Transverse colon (tissue), 4 donors: ENCODE results near the gene CMBL. TPM values are rescaled to one million over a fixed set of nuclear protein-coding genes. Genes with fewer than 3 reads are reported as not detected.

Experiments used
- DNase-seq: peaks from one replicate; pipeline ENCODE4 v3.0.0-alpha.2; 2019
- H3K27ac ChIP-seq, 4 donors: fragments of 200-600 bp; sonication (generic); 2 replicates each; pipeline ENCODE4 v1.5.1; 2016 to 2018; ENCODE audit warnings: inconsistent platforms in 4 of 4
- H3K27me3 ChIP-seq: fragments of 200-600 bp; sonication (generic); 2 replicates; pipeline ENCODE4 v1.5.1; 2017; ENCODE audit warnings: inconsistent platforms
- H3K36me3 ChIP-seq, 4 donors: fragments of 200-600 bp; sonication (generic); 2 replicates each; pipeline ENCODE4 v1.5.1; 2017 to 2019; ENCODE audit warnings: inconsistent platforms in 4 of 4
- H3K4me1 ChIP-seq, 4 donors: fragments of 200-600 bp; sonication (generic); 2 replicates each; pipeline ENCODE4 v1.5.1; 2017 to 2020; ENCODE audit warnings: inconsistent platforms in 4 of 4
- H3K4me3 ChIP-seq, 4 donors: fragments of 200-600 bp; sonication (generic); 1 replicate in 1 of 4; 2 replicates in 3 of 4; pipeline versions ENCODE4 v1.5.1 to v1.6.1; 2017 to 2019; ENCODE audit warnings: inconsistent platforms in 4 of 4
- H3K9me3 ChIP-seq, 2 donors: fragments of 200-600 bp; sonication (generic); 2 replicates each; pipeline ENCODE4 v1.5.1; 2017 to 2019; ENCODE audit warnings: inconsistent platforms in 2 of 2
- CTCF ChIP-seq, 5 experiments: fragments of 200-600 bp in 3 of 5; fragments of 450-650 bp in 2 of 5; sonication (generic) in 3 of 5; IDR thresholded peaks; 1 replicate in 2 of 5; 2 replicates in 3 of 5; pipeline ENCODE4 v1.5.1; 2016 to 2017; ENCODE audit warnings: antibody characterized with exemption in 5 of 5, inconsistent platforms in 3 of 5, mild to moderate bottlenecking in 2 of 5, moderate library complexity in 1 of 5
- EP300 ChIP-seq: sonication (generic); formaldehyde crosslinking; IDR thresholded peaks from one replicate; pipeline ENCODE4 v1.6.1; 2017; ENCODE audit warnings: antibody characterized with exemption, low read depth
- POLR2A ChIP-seq: fragments of 450-650 bp; IDR thresholded peaks from one replicate; pipeline ENCODE4 v1.6.1; 2016; ENCODE audit warnings: antibody characterized with exemption, mild to moderate bottlenecking, moderate library complexity
- POLR2AphosphoS5 ChIP-seq, 3 donors: sonication (generic); formaldehyde crosslinking; IDR thresholded peaks; one replicate each; pipeline ENCODE4 v1.6.1; 2016; ENCODE audit warnings: antibody characterized with exemption in 3 of 3
- WGBS, 2 donors: methylation state at CpG; one replicate each; pipeline ENCODE4 v1.1.5; 2018; ENCODE audit warnings: low coverage in 1 of 2; 5-methylcytosine and 5-hydroxymethylcytosine counted together
- in situ Hi-C, 4 donors: fragments of 200-750 bp; cut with MboI; loops; one replicate each; pipeline versions ENCODE4 v1.15.0 to v1.15.1; 2017; ENCODE audit warnings: low sequenced_read_pairs in 3 of 4, low pct_ligation_motif_present in 1 of 4, low pct_unique_long_range_greater_than_20kb in 1 of 4
- intact Hi-C: fragments of 100-400 bp; cut with DNase I; formaldehyde crosslinking; loops from one replicate; pipeline ENCODE4 v1.15.1; 2023; ENCODE audit warnings: low total_unique reads
- total RNA-seq, 4 donors: library from RNA; depleted of rRNA; stranded (reverse); fragments of >200 nt; gene quantifications; one replicate each; pipeline ENCODE4 v1.1.0, GENCODE V29; 2016

Gene CMBL
- total RNA-seq, 4 donors from 2014 or later: 36.6 to 87.6 (median 60.9) TPM

DNA sequence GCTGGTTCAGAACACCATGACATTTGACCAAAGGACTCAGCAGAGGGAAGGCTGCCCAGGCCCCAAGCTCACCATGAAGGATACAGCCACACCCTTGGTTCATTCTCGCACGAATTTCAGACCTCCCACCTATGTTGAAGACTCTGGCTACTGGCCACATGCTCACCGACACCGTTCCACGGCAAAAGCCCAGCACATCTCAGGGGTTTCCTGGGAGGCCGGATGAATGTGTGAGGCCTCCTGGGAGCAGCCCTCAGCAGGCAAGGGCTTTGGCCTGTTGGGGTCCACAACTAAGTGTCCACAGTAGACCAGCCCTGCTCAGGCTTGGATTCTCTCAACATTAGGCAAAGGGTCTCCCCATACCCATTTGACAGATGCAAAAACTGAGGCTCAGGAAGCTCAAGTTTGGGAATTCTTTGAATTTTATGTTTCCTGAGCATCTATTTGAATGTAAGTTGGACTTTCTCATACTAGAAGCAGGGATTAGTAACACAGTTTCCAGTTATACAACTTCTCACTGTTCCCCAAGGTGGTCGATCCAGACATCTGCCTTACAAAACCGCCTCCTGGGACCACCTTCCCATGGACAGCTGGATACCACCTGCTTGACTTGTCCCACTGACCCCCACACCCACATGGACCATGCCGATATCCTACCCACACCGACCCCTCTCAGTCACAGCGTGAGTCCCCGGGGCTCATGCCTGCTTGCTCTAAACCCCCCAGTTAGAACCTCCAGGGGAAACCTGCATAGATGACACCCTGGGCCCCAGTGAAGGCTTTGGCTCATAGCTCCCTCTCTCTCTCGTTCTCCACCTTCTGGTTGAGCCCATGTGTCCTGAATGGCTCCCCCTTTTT lies 29.7 kb downstream of the CMBL start:
- Histone ChIP-seq H3K36me3 (no peaks in the 10 kb centered on the region), H3K9me3 (no peaks in the 10 kb centered on the region), H3K4me3 (no peak overlapping the region), H3K27ac (no peak overlapping the region), H3K4me1 (peaks cover 0 to 5% (median 2%) of the 10 kb centered on the region in 4 donors), H3K27me3 (no peaks in the 10 kb centered on the region)
- TF ChIP-seq POLR2AphosphoS5 (IDR thresholded peaks at IDR 0.05) (no peak), POLR2A (no peak), EP300 (no peak), CTCF (IDR thresholded peaks at IDR 0.05) (no peak)
- no peak for DNase-seq
- WGBS, 2 donors: 80 to 94% methylated on average over 3 to 13 of the region's 13 CpGs
- intact Hi-C loops: no loop called here
- in situ Hi-C loops: loop anchor here in 3 of 4 donors (25.0 kb wide), 1 partner anchor 359 kb away; no protein-coding TSS in a partner anchor

DNA sequence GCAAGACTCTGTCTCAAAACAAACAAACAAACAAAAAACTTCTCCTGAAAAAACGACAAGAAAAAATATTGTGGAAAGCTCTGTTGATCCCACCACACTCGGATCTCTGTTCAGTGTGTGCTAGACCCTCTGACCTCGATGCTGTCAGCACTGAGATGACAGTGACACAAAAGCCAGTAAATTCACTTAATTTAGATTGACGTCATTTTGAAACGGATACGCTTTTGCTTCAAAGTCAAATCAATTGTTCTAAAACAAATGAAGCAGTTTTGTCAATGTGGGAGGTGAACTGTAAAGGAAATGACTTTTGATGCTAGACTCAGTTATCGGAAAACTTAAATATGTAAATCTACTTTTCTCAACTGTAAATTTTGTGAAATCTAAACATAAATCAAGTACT lies 31.0 kb downstream of the CMBL start:
- Histone ChIP-seq H3K27ac (no peak overlapping the region), H3K4me1 (peaks cover 0 to 5% (median 2%) of the 10 kb centered on the region in 4 donors), H3K36me3 (no peaks in the 10 kb centered on the region), H3K4me3 (no peak overlapping the region), H3K27me3 (no peaks in the 10 kb centered on the region), H3K9me3 (no peaks in the 10 kb centered on the region)
- intact Hi-C loops (no loop called here), in situ Hi-C loops (loop anchor here in 3 of 4 donors (25.0 kb wide), 1 partner anchor 361 kb away; no protein-coding TSS in a partner anchor)
- TF ChIP-seq POLR2A: no peak
- no peak for TF ChIP-seq POLR2AphosphoS5 (IDR thresholded peaks at IDR 0.05)
- no peak for TF ChIP-seq EP300
- no peak for TF ChIP-seq CTCF (IDR thresholded peaks at IDR 0.05)
- WGBS, 2 donors: 84 to 87% methylated on average over 7 of the region's 7 CpGs
- DNase-seq: no peak

DNA sequence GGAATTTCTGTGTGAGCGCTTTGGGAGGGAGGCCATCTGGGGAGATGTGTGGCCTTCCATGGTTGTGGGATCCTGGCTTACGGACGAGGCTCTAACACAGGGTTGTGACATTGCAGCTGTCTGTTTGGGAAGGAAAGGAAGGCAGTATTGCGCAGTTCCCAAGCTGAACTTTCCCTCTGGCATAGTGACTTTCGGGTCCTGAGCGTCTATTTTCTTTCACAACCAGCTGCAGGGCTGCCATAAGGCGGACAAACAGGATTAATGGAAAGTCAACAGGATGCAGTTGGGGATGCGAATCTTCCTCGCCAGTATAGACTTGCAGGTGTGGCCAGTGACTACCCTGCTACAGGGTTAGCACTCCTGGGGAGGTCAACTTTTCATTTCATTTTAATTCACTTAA lies 31.7 kb downstream of the CMBL start:
- TF ChIP-seq POLR2AphosphoS5 (IDR thresholded peaks at IDR 0.05) (no peak), EP300 (no peak), POLR2A (no peak), CTCF (IDR thresholded peaks at IDR 0.05) (no peak)
- WGBS, 2 donors: 91 to 100% methylated on average over 4 to 9 of the region's 9 CpGs
- no peaks in the 10 kb centered on the region for H3K9me3 ChIP-seq
- H3K27me3 ChIP-seq: no peaks in the 10 kb centered on the region
- in situ Hi-C loops (loop anchor here in 3 of 4 donors (25.0 kb wide), 1 partner anchor 361 kb away; no protein-coding TSS in a partner anchor), intact Hi-C loops (no loop called here)
- no peaks in the 10 kb centered on the region for H3K36me3 ChIP-seq
- no peak for DNase-seq
- H3K4me3 ChIP-seq: no peak overlapping the region
- peaks cover 0 to 5% (median 2%) of the 10 kb centered on the region in 4 donors for H3K4me1 ChIP-seq
- no peak overlapping the region for H3K27ac ChIP-seq

DNA sequence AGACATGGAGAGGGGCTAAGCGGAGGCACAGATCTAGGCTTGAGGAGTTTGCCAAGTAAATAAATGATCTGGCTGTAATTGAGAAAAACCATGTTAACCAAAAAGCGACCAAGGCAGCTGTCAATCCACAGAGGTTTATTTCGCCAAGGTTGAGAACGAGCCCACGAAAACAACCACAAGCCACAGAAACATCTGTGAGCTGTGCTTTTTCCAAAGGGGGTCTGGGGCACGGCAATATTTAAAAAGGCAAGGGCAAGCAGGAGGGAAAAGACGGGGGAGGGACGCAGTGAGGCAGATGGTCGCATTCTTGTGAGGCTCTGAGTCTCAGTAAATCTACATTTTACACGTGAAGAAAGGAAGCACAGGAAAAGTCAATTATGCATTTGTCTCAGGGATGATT lies 32.2 kb downstream of the CMBL start:
- no peak for DNase-seq
- in situ Hi-C loops: loop anchor here in 3 of 4 donors (25.0 kb wide), 1 partner anchor 362 kb away; no protein-coding TSS in a partner anchor

More for the DNA sequence above, 32.2 kb downstream of the CMBL start:
- no peaks in the 10 kb centered on the region for H3K27me3 ChIP-seq
- H3K4me1 ChIP-seq: peaks cover 0 to 5% (median 2%) of the 10 kb centered on the region in 4 donors
- H3K4me3 ChIP-seq: no peak overlapping the region
- WGBS, 2 donors: 73 to 76% methylated on average over 5 to 10 of the region's 10 CpGs
- H3K27ac ChIP-seq: no peak overlapping the region
- TF ChIP-seq EP300: no peak
- TF ChIP-seq CTCF (IDR thresholded peaks at IDR 0.05): no peak
- TF ChIP-seq POLR2A: no peak
- TF ChIP-seq POLR2AphosphoS5 (IDR thresholded peaks at IDR 0.05): no peak
- no peaks in the 10 kb centered on the region for H3K9me3 ChIP-seq
- no peaks in the 10 kb centered on the region for H3K36me3 ChIP-seq
- intact Hi-C loops: no loop called here
